Neural progenitor cell (in vitro differentiated cells): Measurements from ENCODE around the gene ARHGAP8. TPM values are rescaled to one million over a fixed set of nuclear protein-coding genes. Genes with fewer than 3 reads are reported as not detected.
"Not testable (repeated sequence)": the region's sequence is repeated elsewhere in the genome, so short reads cannot be mapped to it uniquely, and the experiment has no call there.

Source experiments
- DNase-seq: peaks from one replicate; pipeline ENCODE4 v3.0.0-alpha.2; 2016; ENCODE audit warnings: low spot score
- H2AFZ ChIP-seq: fragments of 200-600 bp; sonication (generic); replicated peaks from 2 replicates; pipeline ENCODE4 v1.6.1; 2016; ENCODE audit warnings: antibody characterized with exemption
- H3F3A ChIP-seq: fragments of 200-600 bp; sonication (generic); 2 replicates; pipeline ENCODE4 v1.6.1; 2016; ENCODE audit warnings: antibody characterized with exemption, low read depth
- H3K27ac ChIP-seq: fragments of 200-600 bp; sonication (generic); 2 replicates; pipeline ENCODE4 v1.5.1; 2016; ENCODE audit warnings: mild to moderate bottlenecking
- H3K27me3 ChIP-seq: fragments of 200-600 bp; sonication (generic); 2 replicates; pipeline ENCODE4 v1.6.1; 2016; ENCODE audit warnings: mild to moderate bottlenecking, moderate library complexity
- H3K36me3 ChIP-seq: fragments of 200-600 bp; sonication (generic); 2 replicates; pipeline ENCODE4 v1.5.1; 2016
- H3K4me1 ChIP-seq: fragments of 200-600 bp; sonication (generic); 2 replicates; pipeline ENCODE4 v1.6.1; 2016; ENCODE audit warnings: mixed run types
- H3K4me2 ChIP-seq: fragments of 200-600 bp; sonication (generic); 2 replicates; pipeline ENCODE4 v1.6.1; 2016
- H3K4me3 ChIP-seq: fragments of 200-600 bp; sonication (generic); 2 replicates; pipeline ENCODE4 v1.5.1; 2016
- H3K79me2 ChIP-seq: fragments of 200-600 bp; sonication (generic); 2 replicates; pipeline ENCODE4 v1.6.1; 2016; ENCODE audit warnings: low read depth
- H3K9ac ChIP-seq: fragments of 200-600 bp; sonication (generic); 2 replicates; pipeline ENCODE4 v1.6.1; 2016
- H3K9me3 ChIP-seq: fragments of 200-600 bp; sonication (generic); 2 replicates; pipeline ENCODE4 v1.5.1; 2016; ENCODE audit warnings: low read depth
- H4K20me1 ChIP-seq: fragments of 200-600 bp; sonication (generic); 2 replicates; pipeline ENCODE4 v1.6.1; 2016; ENCODE audit warnings: low read depth
- H3K27ac Mint-ChIP-seq: 3 replicates; pipeline ENCODE4 v1.8.0; 2021; ENCODE audit warnings: mixed read lengths
- H3K27me3 Mint-ChIP-seq: 2 replicates; pipeline ENCODE4 v1.8.0; 2022; ENCODE audit warnings: low read depth, mild to moderate bottlenecking, inconsistent platforms, moderate library complexity, mixed read lengths; ENCODE audit not compliant: insufficient read depth
- H3K36me3 Mint-ChIP-seq: 3 replicates; pipeline ENCODE4 v1.8.0; 2021; ENCODE audit warnings: mixed read lengths
- H3K4me1 Mint-ChIP-seq: 3 replicates; pipeline ENCODE4 v1.8.0; 2021; ENCODE audit warnings: mixed read lengths
- H3K4me3 Mint-ChIP-seq: 3 replicates; pipeline ENCODE4 v1.8.0; 2021; ENCODE audit warnings: mild to moderate bottlenecking, moderate library complexity, mixed read lengths
- H3K9me3 Mint-ChIP-seq: 3 replicates; pipeline ENCODE4 v1.8.0; 2020; ENCODE audit warnings: mixed read lengths
- EZH2 ChIP-seq: fragments of 200-600 bp; sonication (generic); IDR thresholded peaks from 2 replicates; pipeline ENCODE4 v1.6.1; 2017; ENCODE audit warnings: antibody characterized with exemption, mild to moderate bottlenecking, moderate library complexity
- EZH2phosphoT487 ChIP-seq: fragments of 200-600 bp; sonication (generic); IDR thresholded peaks from 2 replicates; pipeline ENCODE4 v1.6.1; 2017; ENCODE audit warnings: antibody characterized with exemption
- total RNA-seq: library from RNA; depleted of rRNA; stranded (reverse); fragments of >200 nt; gene quantifications from 2 replicates; pipeline ENCODE4 v1.2.3, GENCODE V29; 2015; ENCODE audit warnings: low replicate concordance
- TF ChIP-seq, protein P1 (sequence below): fragments of 200-600 bp; sonication (generic); IDR thresholded peaks from 2 replicates; pipeline ENCODE4 v1.5.1; 2017; ENCODE audit warnings: antibody characterized with exemption, mild to moderate bottlenecking

The ARHGAP8 gene
- total RNA-seq, 1 donor from 2014 or later: 3.0 TPM

DNA sequence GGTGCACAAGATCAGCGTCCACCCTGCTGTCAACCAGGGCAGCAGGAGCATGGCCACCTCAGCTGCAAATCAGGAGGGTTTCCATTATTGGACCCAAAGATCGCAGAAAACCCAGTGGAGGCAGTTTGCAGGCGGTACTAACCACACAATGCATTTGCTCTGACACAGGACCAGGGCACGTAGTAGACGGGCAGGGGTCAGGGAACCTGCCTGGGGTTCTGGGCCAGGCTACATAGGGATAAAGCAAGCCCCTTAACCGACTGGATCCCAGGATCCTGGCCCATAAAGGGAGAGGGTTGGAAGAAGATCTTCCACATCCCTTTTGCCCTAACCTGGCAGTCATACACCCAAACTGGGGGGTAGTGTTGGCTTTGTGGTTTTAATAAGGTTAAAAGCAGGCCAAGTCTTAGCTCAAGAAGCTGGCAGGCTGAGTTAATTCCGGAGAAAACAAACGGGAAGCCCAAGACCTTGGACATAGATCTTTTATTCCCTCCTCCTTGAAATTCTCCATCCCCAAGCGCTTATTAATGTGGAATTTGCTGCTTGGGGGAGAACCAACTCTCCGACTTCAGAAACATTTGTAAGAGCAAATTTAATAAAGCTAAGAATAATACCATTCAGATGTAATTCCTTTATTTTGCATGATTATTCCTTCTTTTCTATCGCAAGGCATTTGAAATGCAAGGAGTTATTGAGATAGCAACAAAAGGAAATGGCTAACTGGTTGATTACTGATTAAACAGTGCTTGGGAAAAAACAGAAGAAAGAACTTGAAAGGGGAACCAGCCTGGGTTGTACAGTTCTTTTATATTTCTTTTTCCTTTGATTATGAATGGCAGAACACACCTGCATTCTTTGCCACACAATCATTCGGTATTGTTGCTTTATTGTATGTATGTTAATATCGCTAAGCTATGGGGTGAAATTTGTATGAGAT, 6.3 kb upstream of the ARHGAP8 start:
- Mint-ChIP-seq H3K9me3 (no peaks in the 10 kb centered on the region), H3K27ac (no peak overlapping the region), H3K27me3 (peaks cover 13% of the 10 kb centered on the region), H3K36me3 (no peaks in the 10 kb centered on the region), H3K4me3 (no peak overlapping the region), H3K4me1 (peaks cover 9% of the 10 kb centered on the region)
- H3K79me2 ChIP-seq: no peaks in the 10 kb centered on the region
- no peaks in the 10 kb centered on the region for H3K9me3 ChIP-seq
- H3K27ac ChIP-seq: no peak overlapping the region
- TF ChIP-seq EZH2phosphoT487: no peak
- TF ChIP-seq, protein P1, sequence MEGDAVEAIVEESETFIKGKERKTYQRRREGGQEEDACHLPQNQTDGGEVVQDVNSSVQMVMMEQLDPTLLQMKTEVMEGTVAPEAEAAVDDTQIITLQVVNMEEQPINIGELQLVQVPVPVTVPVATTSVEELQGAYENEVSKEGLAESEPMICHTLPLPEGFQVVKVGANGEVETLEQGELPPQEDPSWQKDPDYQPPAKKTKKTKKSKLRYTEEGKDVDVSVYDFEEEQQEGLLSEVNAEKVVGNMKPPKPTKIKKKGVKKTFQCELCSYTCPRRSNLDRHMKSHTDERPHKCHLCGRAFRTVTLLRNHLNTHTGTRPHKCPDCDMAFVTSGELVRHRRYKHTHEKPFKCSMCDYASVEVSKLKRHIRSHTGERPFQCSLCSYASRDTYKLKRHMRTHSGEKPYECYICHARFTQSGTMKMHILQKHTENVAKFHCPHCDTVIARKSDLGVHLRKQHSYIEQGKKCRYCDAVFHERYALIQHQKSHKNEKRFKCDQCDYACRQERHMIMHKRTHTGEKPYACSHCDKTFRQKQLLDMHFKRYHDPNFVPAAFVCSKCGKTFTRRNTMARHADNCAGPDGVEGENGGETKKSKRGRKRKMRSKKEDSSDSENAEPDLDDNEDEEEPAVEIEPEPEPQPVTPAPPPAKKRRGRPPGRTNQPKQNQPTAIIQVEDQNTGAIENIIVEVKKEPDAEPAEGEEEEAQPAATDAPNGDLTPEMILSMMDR: no peak
- no peak for TF ChIP-seq EZH2
- H2AFZ ChIP-seq: no peak overlapping the region
- H3K9ac ChIP-seq: no peak overlapping the region
- no peaks in the 10 kb centered on the region for H3F3A ChIP-seq
- H4K20me1 ChIP-seq: no peaks in the 10 kb centered on the region
- no peak overlapping the region for H3K4me3 ChIP-seq
- no peak for DNase-seq
- H3K27me3 ChIP-seq: no peaks in the 10 kb centered on the region
- H3K36me3 ChIP-seq: no peaks in the 10 kb centered on the region
- no peaks in the 10 kb centered on the region for H3K4me1 ChIP-seq
- H3K4me2 ChIP-seq: no peak overlapping the region

DNA sequence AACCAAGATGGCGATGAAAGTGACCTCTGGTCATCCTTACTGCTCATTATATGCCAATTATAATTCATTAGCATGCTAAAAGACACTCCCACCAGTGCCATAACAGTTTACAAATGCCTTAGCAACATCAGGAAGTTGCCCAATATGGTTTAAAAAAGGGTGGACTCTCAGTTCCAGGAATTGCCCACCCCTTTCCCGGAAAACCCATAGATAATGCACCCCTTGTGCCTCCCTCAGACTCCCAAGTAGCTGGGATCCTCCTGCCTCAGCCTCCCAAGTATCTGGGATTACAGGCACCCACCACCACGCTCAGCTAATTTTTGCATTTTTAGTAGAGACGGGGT, 4.6 kb upstream of the ARHGAP8 start:
- DNase-seq, H3K79me2 ChIP-seq, H3K9ac ChIP-seq, H3K4me3 Mint-ChIP-seq, H3K27ac ChIP-seq, H4K20me1 ChIP-seq, H3K9me3 ChIP-seq, H3K4me1 ChIP-seq, H2AFZ ChIP-seq, H3F3A ChIP-seq, H3K27ac Mint-ChIP-seq, H3K36me3 ChIP-seq, H3K4me3 ChIP-seq, H3K4me2 ChIP-seq, H3K4me1 Mint-ChIP-seq, H3K36me3 Mint-ChIP-seq, H3K9me3 Mint-ChIP-seq: not testable (repeated sequence)
- peaks cover 16% of the 10 kb centered on the region for H3K27me3 Mint-ChIP-seq
- H3K27me3 ChIP-seq: peaks cover 14% of the 10 kb centered on the region

DNA sequence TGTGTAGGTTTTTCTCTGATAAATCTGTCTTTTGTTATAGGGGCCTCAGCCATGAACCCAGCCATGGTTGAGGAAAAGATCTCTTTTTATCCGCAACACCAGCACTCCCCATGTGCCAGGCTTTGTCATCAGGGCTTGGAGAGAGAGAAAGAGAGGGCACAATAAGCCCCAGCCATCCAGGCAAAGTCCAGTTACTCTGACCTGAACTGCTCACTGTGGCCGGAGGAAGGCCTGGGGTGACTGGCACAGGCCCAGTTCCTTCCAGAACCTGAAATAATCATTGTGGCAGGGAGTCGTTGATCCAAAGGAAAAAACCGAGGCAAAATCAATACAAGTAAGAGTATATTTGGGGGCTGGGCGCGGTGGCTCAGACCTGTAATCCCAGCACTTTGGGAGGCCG, 3.9 kb upstream of the ARHGAP8 start:
- Histone ChIP-seq H3K79me2 (no peaks in the 10 kb centered on the region), H3K4me1 (no peaks in the 10 kb centered on the region), H3K4me2 (no peak overlapping the region), H3K9me3 (no peaks in the 10 kb centered on the region), H3K36me3 (no peaks in the 10 kb centered on the region), H3F3A (no peaks in the 10 kb centered on the region), H3K27me3 (peaks cover 22% of the 10 kb centered on the region), H4K20me1 (no peaks in the 10 kb centered on the region), H3K9ac (no peak overlapping the region), H2AFZ (no peak overlapping the region), H3K4me3 (no peak overlapping the region), H3K27ac (no peak overlapping the region)
- Mint-ChIP-seq H3K9me3 (no peaks in the 10 kb centered on the region), H3K4me3 (no peak overlapping the region), H3K27me3 (peaks cover 24% of the 10 kb centered on the region), H3K4me1 (peaks cover 9% of the 10 kb centered on the region), H3K36me3 (no peaks in the 10 kb centered on the region), H3K27ac (no peak overlapping the region)
- TF ChIP-seq EZH2phosphoT487: no peak
- no peak for TF ChIP-seq EZH2
- TF ChIP-seq, protein P1: no peak
- DNase-seq: no peak

DNA sequence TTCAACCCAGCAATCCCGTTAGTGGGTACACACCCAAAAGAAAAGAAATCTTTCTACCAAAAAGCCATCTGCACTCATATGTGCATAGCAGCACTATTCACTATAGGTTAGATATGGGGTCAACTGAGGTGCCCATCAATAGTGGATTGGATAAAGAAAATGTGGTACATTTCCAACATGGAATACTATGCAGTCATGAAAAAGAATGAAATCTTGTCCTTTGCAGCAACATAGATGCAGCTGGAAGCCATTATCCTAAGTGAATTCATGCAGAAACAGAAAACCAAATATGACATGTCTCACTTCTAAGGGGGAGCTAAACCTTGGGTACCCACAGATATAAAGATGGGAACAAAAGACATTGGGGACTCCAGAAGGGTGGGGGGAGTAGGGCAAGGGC, 1.9 kb upstream of the ARHGAP8 start:
- no peak for DNase-seq
- Mint-ChIP-seq H3K9me3 (peaks cover 2% of the 10 kb centered on the region), H3K4me1 (peaks cover 9% of the 10 kb centered on the region), H3K36me3 (no peaks in the 10 kb centered on the region), H3K27me3 (peaks cover 30% of the 10 kb centered on the region), H3K4me3 (no peak overlapping the region), H3K27ac (no peak overlapping the region)
- Histone ChIP-seq H3K27ac (no peak overlapping the region), H3K4me3 (no peak overlapping the region), H3K27me3 (peaks cover 27% of the 10 kb centered on the region), H3K4me1 (no peaks in the 10 kb centered on the region), H3K9me3 (no peaks in the 10 kb centered on the region), H3K4me2 (no peak overlapping the region), H3K79me2 (no peaks in the 10 kb centered on the region), H3K9ac (no peak overlapping the region), H4K20me1 (no peaks in the 10 kb centered on the region), H2AFZ (no peak overlapping the region), H3K36me3 (no peaks in the 10 kb centered on the region), H3F3A (no peaks in the 10 kb centered on the region)
- TF ChIP-seq, protein P1: no peak
- TF ChIP-seq EZH2: no peak
